ENCODE measurements around the gene PNCK. TPM values are rescaled to one million over a fixed set of nuclear protein-coding genes. Genes with fewer than 3 reads are reported as not detected.

The PNCK gene
- total RNA-seq, 1 donor from 2014 or later = 1.6 TPM

DNA sequence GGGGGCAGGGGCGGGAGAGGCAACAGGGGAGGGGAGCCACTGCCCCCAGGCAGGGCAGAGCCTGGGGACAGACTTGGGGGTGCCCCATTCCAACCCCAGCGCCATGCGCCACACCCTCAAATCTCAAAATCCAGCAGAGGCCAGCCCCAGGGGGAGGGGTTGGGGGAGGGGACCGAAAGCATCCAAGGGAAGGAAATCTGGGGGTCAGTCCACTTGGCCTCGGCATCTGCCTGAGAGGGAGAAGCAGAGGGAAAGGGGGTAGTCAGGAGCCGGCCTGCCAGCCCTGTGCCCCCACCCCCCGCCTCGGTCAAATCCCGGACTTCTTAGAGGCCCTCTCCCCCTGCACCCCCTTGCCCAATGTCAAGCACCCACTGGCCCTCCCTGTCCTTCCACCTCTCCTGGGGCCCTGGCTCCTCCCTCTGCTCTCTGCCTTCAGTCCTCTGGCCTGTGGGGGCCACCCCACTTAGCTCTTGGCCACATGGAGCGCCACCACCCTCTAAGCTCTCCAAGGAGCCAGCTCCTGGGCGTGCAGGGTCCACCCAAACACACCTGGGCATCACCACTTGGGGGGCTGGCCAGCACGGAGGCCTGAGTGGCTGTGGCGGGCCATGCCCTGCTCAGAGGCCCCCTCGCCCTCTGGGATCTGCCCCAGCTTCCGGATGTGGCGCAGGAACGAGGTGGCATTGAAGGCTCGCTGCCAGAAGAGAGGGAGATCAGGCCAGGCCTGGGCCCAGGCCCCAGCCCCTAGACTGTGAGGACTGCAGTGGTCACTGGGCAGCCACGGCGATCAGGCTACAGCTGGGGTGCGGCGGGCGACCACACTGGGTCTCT lies 3.5 kb downstream of the PNCK start:
- Histone ChIP-seq H3K27me3 (ENCODE audit: control insufficient read depth, insufficient read depth, low read length) (peaks cover 24% of the 10 kb centered on the region), H3K36me3 (ENCODE audit: control insufficient read depth, insufficient read depth, low read length) (no peaks in the 10 kb centered on the region), H3K4me3 (ENCODE audit: low read depth, low read length) (no peak overlapping the region)
- no peak for DNase-seq (ENCODE audit: low read depth)
- TF ChIP-seq, protein P1, sequence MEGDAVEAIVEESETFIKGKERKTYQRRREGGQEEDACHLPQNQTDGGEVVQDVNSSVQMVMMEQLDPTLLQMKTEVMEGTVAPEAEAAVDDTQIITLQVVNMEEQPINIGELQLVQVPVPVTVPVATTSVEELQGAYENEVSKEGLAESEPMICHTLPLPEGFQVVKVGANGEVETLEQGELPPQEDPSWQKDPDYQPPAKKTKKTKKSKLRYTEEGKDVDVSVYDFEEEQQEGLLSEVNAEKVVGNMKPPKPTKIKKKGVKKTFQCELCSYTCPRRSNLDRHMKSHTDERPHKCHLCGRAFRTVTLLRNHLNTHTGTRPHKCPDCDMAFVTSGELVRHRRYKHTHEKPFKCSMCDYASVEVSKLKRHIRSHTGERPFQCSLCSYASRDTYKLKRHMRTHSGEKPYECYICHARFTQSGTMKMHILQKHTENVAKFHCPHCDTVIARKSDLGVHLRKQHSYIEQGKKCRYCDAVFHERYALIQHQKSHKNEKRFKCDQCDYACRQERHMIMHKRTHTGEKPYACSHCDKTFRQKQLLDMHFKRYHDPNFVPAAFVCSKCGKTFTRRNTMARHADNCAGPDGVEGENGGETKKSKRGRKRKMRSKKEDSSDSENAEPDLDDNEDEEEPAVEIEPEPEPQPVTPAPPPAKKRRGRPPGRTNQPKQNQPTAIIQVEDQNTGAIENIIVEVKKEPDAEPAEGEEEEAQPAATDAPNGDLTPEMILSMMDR (IDR thresholded peaks at IDR 0.05; ENCODE audit: insufficient read depth, low read length, poor library complexity, severe bottlenecking) = no peak

DNA sequence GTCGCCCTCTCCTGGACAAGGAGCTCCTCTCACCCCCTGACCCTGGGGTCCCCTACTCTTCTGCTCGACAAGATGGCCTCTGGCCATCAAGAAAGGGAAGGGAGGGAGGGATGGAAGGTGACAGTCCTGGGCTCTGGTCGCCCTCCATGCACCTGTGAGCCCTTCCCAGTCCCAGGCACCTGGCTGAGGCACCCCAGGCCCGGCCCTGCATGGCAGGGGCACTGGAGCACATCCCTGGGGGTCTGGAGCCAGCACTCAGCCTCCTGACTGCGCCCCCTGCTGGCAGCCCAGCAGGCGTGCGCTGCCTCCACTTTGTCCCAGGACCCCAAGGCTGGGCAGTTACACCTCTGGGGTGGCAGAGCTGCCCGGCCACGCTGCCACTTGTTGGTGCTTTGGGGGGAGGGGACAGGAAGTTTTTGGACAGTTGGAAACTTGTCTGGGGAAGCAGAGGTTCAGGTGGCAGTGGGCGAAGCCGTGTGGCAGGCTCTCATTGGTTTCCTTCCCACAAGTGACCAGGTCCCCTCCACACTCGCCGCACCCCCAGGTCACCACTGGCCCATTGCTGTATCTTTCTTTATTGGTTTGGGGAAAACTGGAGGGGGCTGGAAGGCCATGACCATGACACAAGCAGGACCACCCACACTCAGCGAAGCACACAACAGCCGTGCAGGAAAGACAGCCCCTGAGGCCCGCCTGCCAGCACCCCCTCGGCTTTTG lies 4.3 kb downstream of the PNCK start:
- Histone ChIP-seq H3K27me3 (ENCODE audit: control insufficient read depth, insufficient read depth, low read length) (peaks cover 20% of the 10 kb centered on the region), H3K36me3 (ENCODE audit: control insufficient read depth, insufficient read depth, low read length) (no peaks in the 10 kb centered on the region), H3K4me3 (ENCODE audit: low read depth, low read length) (no peak overlapping the region)
- DNase-seq (ENCODE audit: low read depth) = no peak
- TF ChIP-seq, protein P1 (IDR thresholded peaks at IDR 0.05; ENCODE audit: insufficient read depth, low read length, poor library complexity, severe bottlenecking) = peak; percentile 76

DNA sequence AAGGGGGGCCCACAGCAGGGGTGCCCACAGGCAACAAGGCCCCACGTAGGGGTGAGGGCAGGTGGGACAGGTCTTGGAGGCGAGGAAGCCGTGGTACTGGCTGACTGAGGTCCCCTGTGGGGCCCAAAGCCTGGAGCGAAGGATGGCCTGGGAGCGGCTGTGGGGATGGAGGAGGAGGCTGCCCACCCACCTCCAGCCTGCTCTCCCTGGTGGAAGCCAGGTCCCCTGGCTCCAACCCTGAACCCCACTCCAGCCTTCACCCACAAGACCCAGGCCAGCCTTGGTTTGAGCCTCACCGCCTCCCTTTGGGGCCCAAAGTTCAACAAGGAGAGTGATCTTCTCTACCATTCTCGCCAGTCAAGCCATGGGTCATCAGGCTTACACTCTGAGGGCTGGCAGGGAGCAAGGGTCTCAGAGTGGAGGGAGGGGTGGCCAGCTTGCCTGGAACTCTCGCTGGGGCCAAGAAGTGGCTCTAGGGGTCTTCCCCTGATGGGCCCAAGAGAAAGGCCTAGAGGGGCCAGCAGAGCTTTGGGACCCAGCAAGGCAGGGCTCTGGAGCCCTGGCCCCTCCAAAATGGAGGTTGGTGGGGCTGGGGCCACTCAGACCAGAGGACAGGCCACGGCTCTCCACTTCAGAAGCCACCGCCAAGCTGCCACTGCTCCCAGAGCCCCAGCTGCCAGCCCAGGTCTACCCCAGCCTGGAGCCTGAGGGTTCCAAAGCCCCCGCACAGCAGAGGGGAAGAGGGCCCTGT lies 5.0 kb downstream of the PNCK start:
- no peak overlapping the region for H3K4me3 ChIP-seq (ENCODE audit: low read depth, low read length)
- no peaks in the 10 kb centered on the region for H3K36me3 ChIP-seq (ENCODE audit: control insufficient read depth, insufficient read depth, low read length)
- DNase-seq (ENCODE audit: low read depth) = no peak
- TF ChIP-seq, protein P1 (IDR thresholded peaks at IDR 0.05; ENCODE audit: insufficient read depth, low read length, poor library complexity, severe bottlenecking) = no peak
- peaks cover 15% of the 10 kb centered on the region for H3K27me3 ChIP-seq (ENCODE audit: control insufficient read depth, insufficient read depth, low read length)

DNA sequence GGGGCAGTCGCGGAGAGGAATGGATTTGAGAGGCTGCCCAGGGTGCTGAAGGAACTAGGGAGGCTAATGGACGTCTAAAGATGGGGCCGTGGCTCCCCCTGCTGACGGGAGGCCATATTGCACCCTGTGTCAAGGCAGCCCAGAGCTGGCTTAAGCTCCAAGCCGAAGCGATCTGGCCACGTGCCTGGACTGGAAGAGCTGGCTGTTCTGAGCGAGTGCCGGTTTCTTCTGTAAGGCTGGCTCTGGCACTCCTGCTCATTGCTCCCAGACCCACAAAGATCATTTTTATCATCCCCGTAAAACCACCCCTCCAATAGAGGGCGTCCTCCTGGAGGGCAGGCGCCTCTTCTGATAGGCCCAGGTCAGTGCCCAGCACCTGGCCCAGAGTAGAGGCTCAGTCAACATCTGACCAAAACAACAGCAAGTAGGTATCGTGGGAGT lies 5.6 kb downstream of the PNCK start:
- H3K4me3 ChIP-seq (ENCODE audit: low read depth, low read length) = no peak overlapping the region
- TF ChIP-seq, protein P1 (IDR thresholded peaks at IDR 0.05; ENCODE audit: insufficient read depth, low read length, poor library complexity, severe bottlenecking) = peak; percentile 69
- H3K27me3 ChIP-seq (ENCODE audit: control insufficient read depth, insufficient read depth, low read length) = peaks cover 11% of the 10 kb centered on the region
- H3K36me3 ChIP-seq (ENCODE audit: control insufficient read depth, insufficient read depth, low read length) = no peaks in the 10 kb centered on the region
- peak; percentile 10 for DNase-seq (ENCODE audit: low read depth)

DNA sequence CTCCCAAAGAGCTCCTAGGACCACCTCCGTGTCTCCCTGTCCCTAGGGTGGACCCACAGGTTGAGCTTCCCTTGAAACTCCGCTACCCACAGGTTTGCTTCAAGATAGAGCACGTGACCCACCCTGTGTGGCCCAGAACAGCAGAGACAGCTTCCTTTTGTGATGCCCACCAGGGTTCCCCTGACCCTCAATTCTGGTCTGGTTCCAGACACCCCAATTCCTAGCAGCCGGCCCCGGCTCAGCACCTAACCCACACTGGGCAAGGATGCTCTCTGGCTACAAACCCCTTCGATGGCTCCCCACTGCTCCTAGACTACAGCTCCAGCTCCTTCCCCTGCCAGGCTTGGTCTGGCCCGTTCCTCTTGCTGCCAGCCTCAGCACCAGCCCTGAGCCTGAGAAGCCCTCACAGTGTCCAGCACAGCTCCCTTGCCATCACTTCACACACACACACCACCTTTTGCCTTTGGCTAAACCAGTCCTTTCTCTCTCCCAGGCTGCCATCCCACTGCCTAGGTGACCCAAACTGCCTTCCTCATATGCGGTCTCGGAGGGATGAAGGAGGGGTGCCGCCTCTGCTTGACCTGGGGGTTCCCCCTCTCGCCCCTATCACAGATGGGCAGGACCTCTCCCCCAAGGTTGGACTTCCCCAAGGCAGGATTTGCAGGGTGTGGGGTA lies 6.2 kb downstream of the PNCK start:
- TF ChIP-seq, protein P1 (IDR thresholded peaks at IDR 0.05; ENCODE audit: insufficient read depth, low read length, poor library complexity, severe bottlenecking) = no peak
- peaks cover 6% of the 10 kb centered on the region for H3K27me3 ChIP-seq (ENCODE audit: control insufficient read depth, insufficient read depth, low read length)
- H3K4me3 ChIP-seq (ENCODE audit: low read depth, low read length) = no peak overlapping the region
- no peak for DNase-seq (ENCODE audit: low read depth)
- H3K36me3 ChIP-seq (ENCODE audit: control insufficient read depth, insufficient read depth, low read length) = no peaks in the 10 kb centered on the region

Measured in kidney epithelial cell (primary cell).